Thyroid gland (tissue), 4 donors: ENCODE data around the gene ZDHHC12.

Source experiments
- CTCF ChIP-seq, 6 experiments: fragments of 200-600 bp in 3 of 6; fragments of 450-650 bp in 3 of 6; sonication (generic) in 3 of 6; IDR thresholded peaks; one replicate each; pipeline ENCODE4 v1.5.1; 2016 to 2019; ENCODE audit warnings: antibody characterized with exemption in 6 of 6, mild to moderate bottlenecking in 2 of 6, inconsistent platforms in 1 of 6, moderate library complexity in 1 of 6
- POLR2A ChIP-seq, 2 donors: fragments of 450-650 bp; IDR thresholded peaks; one replicate each; pipeline ENCODE4 v1.6.1; 2017; ENCODE audit warnings: antibody characterized with exemption in 2 of 2, mild to moderate bottlenecking in 2 of 2, moderate library complexity in 1 of 2

GRCh38 chr9:128723352-128723865, 518 bp downstream of the ZDHHC12 start:
- TF ChIP-seq CTCF (IDR thresholded peaks at IDR 0.05), result no peak
- TF ChIP-seq POLR2A (IDR thresholded peaks at IDR 0.05), result no peak
